HCT116 (cell line): ENCODE data around the gene PEF1. TPM values are rescaled to one million over a fixed set of nuclear protein-coding genes. Genes with fewer than 3 reads are reported as not detected.

Experiments
- ATAC-seq: fragments of 200-7000 bp; cut with Tn5 transposase; 2 replicates; pipeline ENCODE4 v1.9.1; 2020; ENCODE audit warnings: mild to moderate bottlenecking, moderate library complexity
- BruUV-seq: library from RNA; stranded (reverse); fragments of 400-500 nt; replicated peaks from 2 replicates; lab custom pipeline; 2021; lab: Mats Ljungman, UMichigan
- CTCF ChIA-PET: fragments of 300-600 bp; sonication (Branson Sonifier 250); formaldehyde crosslinking; loops from one replicate; lab custom pipeline; 2021; ENCODE audit warnings: antibody characterized with exemption; lab: Charles Lee
- POLR2A ChIA-PET: fragments of 300-600, 350-600 bp; sonication (Branson Sonifier 250); formaldehyde crosslinking; loops from one replicate; lab custom pipeline; 2021; ENCODE audit warnings: antibody characterized with exemption; lab: Charles Lee
- RAD21 ChIA-PET, 2 experiments: fragments of 300-600 bp; sonication (Branson Sonifier 250); formaldehyde crosslinking; loops; one replicate each; lab custom pipeline; 2023; ENCODE audit warnings: low total read pairs in 2 of 2; ENCODE audit not compliant: uncharacterized antibody in 2 of 2, unreplicated experiment in 2 of 2, low non-redundant PET in 1 of 2; lab: Charles Lee
- DNase-seq: peaks from one replicate; pipeline ENCODE4 v3.0.0-alpha.2; 2010; ENCODE audit warnings: low read depth, low spot score
- H2AFZ ChIP-seq: fragments of 200-600 bp; shearing (Covaris generic), sonication (generic); 2 replicates; pipeline ENCODE4 v1.6.1; 2017; ENCODE audit warnings: low read depth, mixed run types, mixed read lengths, antibody characterized with exemption, low read length; ENCODE audit not compliant: poor library complexity, severe bottlenecking
- H3K27ac ChIP-seq: 2 replicates; pipeline ENCODE4 v1.5.1; 2012; ENCODE audit warnings: low read depth, low read length
- H3K27me3 ChIP-seq: fragments of 200-600 bp; sonication (generic); 2 replicates; pipeline ENCODE4 v1.6.1; 2016; ENCODE audit warnings: mixed run types, low read length, mixed read lengths; ENCODE audit not compliant: insufficient read depth
- H3K36me3 ChIP-seq, 2 experiments: fragments of 200-500 bp in 1 of 2; fragments of 200-600 bp in 1 of 2; sonication (Bioruptor generic) in 1 of 2; sonication (generic) in 1 of 2; 2 replicates each; pipeline versions ENCODE4 v1.5.1 to v1.6.1; 2014 to 2016; ENCODE audit warnings: low read length in 2 of 2, inconsistent platforms in 1 of 2, mixed read lengths in 1 of 2, mixed run types in 1 of 2; ENCODE audit not compliant: insufficient read depth in 2 of 2, control insufficient read depth in 1 of 2
- H3K4me1 ChIP-seq, 2 experiments: fragments of 200-600 bp in 1 of 2; sonication (generic) in 1 of 2; 2 replicates each; pipeline versions ENCODE4 v1.5.1 to v1.6.1; 2012 to 2017; ENCODE audit warnings: low read length in 2 of 2, inconsistent platforms in 1 of 2, mild to moderate bottlenecking in 1 of 2, mixed read lengths in 1 of 2, mixed run types in 1 of 2, moderate library complexity in 1 of 2; ENCODE audit not compliant: insufficient read depth in 2 of 2, control insufficient read depth in 1 of 2
- H3K4me2 ChIP-seq: fragments of 200-600 bp; sonication (generic); 2 replicates; pipeline ENCODE4 v1.6.1; 2017; ENCODE audit warnings: mixed run types, low read length, mixed read lengths
- H3K4me3 ChIP-seq, 2 experiments: fragments of 200-600 bp in 1 of 2; sonication (generic) in 1 of 2; replicated peaks in 1 of 2; 2 replicates each; pipeline ENCODE4 v1.5.1; 2011 to 2016; ENCODE audit warnings: low read length in 2 of 2, control low read depth in 1 of 2, low read depth in 1 of 2, mild to moderate bottlenecking in 1 of 2, mixed read lengths in 1 of 2, mixed run types in 1 of 2
- H3K79me2 ChIP-seq: fragments of 200-600 bp; sonication (generic); 2 replicates; pipeline ENCODE4 v1.6.1; 2017; ENCODE audit warnings: mild to moderate bottlenecking, mixed run types, low read length, moderate library complexity, mixed read lengths; ENCODE audit not compliant: insufficient read depth
- H3K9ac ChIP-seq: fragments of 200-600 bp; sonication (generic); 2 replicates; pipeline ENCODE4 v1.6.1; 2016; ENCODE audit warnings: low read length, mixed read lengths
- H3K9me2 ChIP-seq: fragments of 200-600 bp; sonication (generic), shearing (Covaris generic); 2 replicates; pipeline ENCODE4 v1.6.1; 2017; ENCODE audit warnings: mixed run types, mild to moderate bottlenecking, moderate library complexity; ENCODE audit not compliant: insufficient read depth
- H3K9me3 ChIP-seq, 2 experiments: fragments of 200-500 bp in 1 of 2; fragments of 200-600 bp in 1 of 2; sonication (Bioruptor generic) in 1 of 2; sonication (generic) in 1 of 2; 2 replicates each; pipeline ENCODE4 v1.6.1; 2014 to 2017; ENCODE audit warnings: low read length in 2 of 2, mixed read lengths in 2 of 2, inconsistent platforms in 1 of 2, low read depth in 1 of 2, mild to moderate bottlenecking in 1 of 2, mixed run types in 1 of 2, moderate library complexity in 1 of 2; ENCODE audit not compliant: control insufficient read depth in 1 of 2, insufficient read depth in 1 of 2
- H4K20me1 ChIP-seq: fragments of 200-600 bp; sonication (generic), shearing (Covaris generic); 2 replicates; pipeline ENCODE4 v1.6.1; 2017; ENCODE audit warnings: mixed run types, mild to moderate bottlenecking, moderate library complexity; ENCODE audit not compliant: insufficient read depth
- ATF3 ChIP-seq: IDR thresholded peaks from 2 replicates; pipeline ENCODE4 v1.6.1; 2012
- CBX3 ChIP-seq: IDR thresholded peaks from 2 replicates; pipeline ENCODE4 v1.6.1; 2012; ENCODE audit warnings: low read depth
- CEBPB ChIP-seq: IDR thresholded peaks from 2 replicates; pipeline ENCODE4 v1.6.1; 2012; ENCODE audit warnings: low read depth
- CTCF ChIP-seq, 3 experiments: fragments of 200-600 bp in 1 of 3; sonication (generic) in 1 of 3; IDR thresholded peaks in 2 of 3; conservative IDR thresholded peaks in 1 of 3; 2 replicates each; pipeline ENCODE4 v1.5.1; 2012 to 2017; ENCODE audit warnings: low read depth in 2 of 3, low read length in 2 of 3, antibody characterized with exemption in 1 of 3, borderline replicate concordance in 1 of 3, control low read depth in 1 of 3, mild to moderate bottlenecking in 1 of 3, mixed read lengths in 1 of 3, mixed run types in 1 of 3, moderate library complexity in 1 of 3; ENCODE audit not compliant: insufficient read depth in 1 of 3
- ELF1 ChIP-seq: IDR thresholded peaks from 2 replicates; pipeline ENCODE4 v1.6.1; 2012; ENCODE audit warnings: low read depth, borderline replicate concordance
- EZH2 ChIP-seq: fragments of 200-600 bp; sonication (generic); IDR thresholded peaks from 2 replicates; pipeline ENCODE4 v1.6.1; 2017; ENCODE audit warnings: antibody characterized with exemption, mixed run types
- EZH2phosphoT487 ChIP-seq: fragments of 200-600 bp; IDR thresholded peaks from 2 replicates; pipeline ENCODE4 v1.6.1; 2018; ENCODE audit warnings: antibody characterized with exemption, borderline replicate concordance
- MAX ChIP-seq: IDR thresholded peaks from 2 replicates; pipeline ENCODE4 v1.6.1; 2012
- POLR2A ChIP-seq: IDR thresholded peaks from 2 replicates; pipeline ENCODE4 v1.7.0; 2011; ENCODE audit warnings: borderline replicate concordance; ENCODE audit not compliant: insufficient read depth, insufficient read length; ENCODE audit errors: extremely low read depth
- RAD21 ChIP-seq: IDR thresholded peaks from 2 replicates; pipeline ENCODE4 v1.6.1; 2012; ENCODE audit warnings: low read depth, mild to moderate bottlenecking
- SIN3A ChIP-seq: IDR thresholded peaks from 2 replicates; pipeline ENCODE4 v1.6.1; 2012; ENCODE audit warnings: low read depth
- SRF ChIP-seq: IDR thresholded peaks from 2 replicates; pipeline ENCODE4 v1.6.1; 2012; ENCODE audit warnings: low read depth
- YY1 ChIP-seq: IDR thresholded peaks from 2 replicates; pipeline ENCODE4 v1.6.1; 2011; ENCODE audit warnings: low read length, low read depth, moderate library complexity, mild to moderate bottlenecking; ENCODE audit not compliant: insufficient replicate concordance; ENCODE audit errors: extremely low read depth
- ZBTB33 ChIP-seq: IDR thresholded peaks from 2 replicates; pipeline ENCODE4 v1.6.1; 2011; ENCODE audit warnings: mild to moderate bottlenecking, low read length, moderate library complexity; ENCODE audit not compliant: insufficient replicate concordance; ENCODE audit errors: extremely low read depth
- ZFX ChIP-seq: fragments of 450-650 bp; IDR thresholded peaks from 2 replicates; pipeline ENCODE4 v1.6.1; 2017
- ZNF274 ChIP-seq: fragments of 200-500 bp; sonication (Bioruptor generic); IDR thresholded peaks from 2 replicates; pipeline ENCODE4 v1.6.1; 2014; ENCODE audit warnings: mild to moderate bottlenecking, low read depth, low read length, inconsistent platforms
- intact Hi-C: fragments of 100-400 bp; cut with micrococcal nuclease; formaldehyde crosslinking; loops from 2 replicates; pipeline ENCODE4 v1.10.0; 2022
- total RNA-seq: library from RNA; stranded (reverse); gene quantifications from one replicate; pipeline ENCODE4 v1.2.1, GENCODE V29; 2021; ENCODE audit not compliant: unreplicated experiment

The PEF1 gene
- total RNA-seq, 1 experiment from 2014 or later: 37.6 TPM

- no peak for DNase-seq
- intact Hi-C loops: no loop called here
- Histone ChIP-seq H3K4me2 (no peak overlapping the region), H3K27me3 (no peaks in the 10 kb centered on the region), H3K4me3 (no peak overlapping the region), H2AFZ (no peak overlapping the region), H4K20me1 (no peaks in the 10 kb centered on the region), H3K27ac (no peak overlapping the region), H3K9me2 (no peaks in the 10 kb centered on the region), H3K4me1 (no peaks in the 10 kb centered on the region), H3K79me2 (no peaks in the 10 kb centered on the region), H3K36me3 (no peaks in the 10 kb centered on the region), H3K9me3 (no peaks in the 10 kb centered on the region), H3K9ac (no peak overlapping the region)
- no TSS peak for BruUV-seq
- TF ChIP-seq EZH2phosphoT487 (no peak), CEBPB (no peak), CBX3 (no peak), ZNF274 (no peak), RAD21 (no peak), SIN3A (no peak), EZH2 (no peak), ELF1 (no peak), MAX (no peak)
- ATAC-seq: no peak
- ChIA-PET POLR2A (no interaction called here), RAD21 (no interaction called here), CTCF (no interaction called here)
Measured at GRCh38 chr1:31654474-31654776, 9.7 kb upstream of the PEF1 start.

GRCh38 chr1:31653717-31654473, 9.2 kb upstream of the PEF1 start:
- CTCF ChIA-PET: no interaction called here
- Histone ChIP-seq H3K36me3 (no peaks in the 10 kb centered on the region), H3K9me2 (no peaks in the 10 kb centered on the region), H3K4me3 (no peak overlapping the region), H3K4me1 (no peaks in the 10 kb centered on the region), H4K20me1 (no peaks in the 10 kb centered on the region), H3K27ac (no peak overlapping the region), H3K9me3 (no peaks in the 10 kb centered on the region), H3K79me2 (no peaks in the 10 kb centered on the region), H3K4me2 (no peak overlapping the region), H2AFZ (no peak overlapping the region), H3K27me3 (no peaks in the 10 kb centered on the region), H3K9ac (no peak overlapping the region)
- intact Hi-C loops: no loop called here
- DNase-seq: no peak
- POLR2A ChIA-PET: no interaction called here
- no peak for ATAC-seq
- RAD21 ChIA-PET: no interaction called here
- BruUV-seq: no TSS peak
- TF ChIP-seq ZBTB33: no peak
- no peak for TF ChIP-seq CTCF (IDR thresholded peaks at IDR 0.05 in 2 of 3, conservative IDR thresholded peaks at IDR 0.05 in 1 of 3; ENCODE audit: borderline replicate concordance in 1 of 3, insufficient read depth in 1 of 3, low read depth in 2 of 3, low read length in 2 of 3)
- TF ChIP-seq POLR2A: no peak
- no peak for TF ChIP-seq ELF1
- TF ChIP-seq ZFX: no peak
- no peak for TF ChIP-seq EZH2phosphoT487
- TF ChIP-seq EZH2: no peak
- TF ChIP-seq ATF3: no peak
- TF ChIP-seq YY1: no peak
- no peak for TF ChIP-seq SRF
- TF ChIP-seq MAX: no peak
- no peak for TF ChIP-seq ZNF274
